Stimulated activated CD4-positive, alpha-beta T cell treated with anti-CD3 and anti-CD28 coated beads, Interleukin-4, amount 100 ng/mL, for 1 hour (primary cell): ENCODE results near the gene SORCS1.
"Not testable (repeated sequence)": the region's sequence is repeated elsewhere in the genome, so short reads cannot be mapped to it uniquely, and the experiment has no call there.

Experiments used
- DNase-seq: peaks from one replicate; pipeline ENCODE4 v3.0.0-alpha.2; 2020

SORCS1 gene

DNA sequence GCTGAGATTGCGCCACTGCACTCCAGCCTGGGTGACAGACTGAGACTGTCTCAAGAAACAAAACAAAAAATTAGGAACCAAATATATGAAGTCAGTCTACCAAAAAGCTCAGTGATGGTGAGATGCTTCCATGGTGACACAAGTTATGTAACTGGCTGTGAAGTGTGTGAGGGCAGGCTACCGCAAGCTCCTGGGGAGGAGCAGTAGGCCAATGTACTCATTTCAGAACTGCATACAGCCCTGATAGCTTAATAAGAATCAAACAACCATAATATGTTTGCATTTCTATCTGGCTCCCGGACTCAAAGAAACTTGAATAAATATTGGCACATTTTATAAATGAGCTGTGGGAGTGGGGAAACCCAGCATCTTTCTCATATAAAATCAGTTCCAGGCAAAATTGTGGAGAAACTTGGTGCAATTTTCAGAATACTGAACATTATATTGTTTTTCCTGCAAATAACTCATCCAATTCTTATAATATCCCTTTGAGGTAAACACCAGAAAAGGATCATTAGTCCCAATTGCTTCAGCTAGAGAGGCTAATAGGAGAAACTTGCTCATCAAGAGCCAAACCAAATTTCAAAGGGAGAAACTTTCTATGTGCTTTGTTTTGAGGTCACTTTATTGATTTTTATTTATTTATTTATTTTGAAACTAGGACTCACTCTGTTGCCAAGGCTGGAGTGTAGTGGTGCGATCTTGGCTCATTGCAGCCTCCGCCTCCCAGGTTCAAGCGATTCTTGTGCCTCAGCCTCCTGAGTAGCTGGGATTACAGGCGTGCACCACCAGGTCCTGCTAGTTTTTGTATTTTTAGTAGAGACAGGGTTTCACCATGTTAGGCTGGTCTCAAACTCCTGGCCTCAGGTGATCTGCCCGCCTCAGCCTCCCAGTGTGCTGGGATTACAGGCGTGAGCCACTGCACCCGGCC is 127.0 kb downstream of the SORCS1 start:
- DNase-seq: no peak

GRCh38 chr10:107033799-107034422 is 130.6 kb downstream of the SORCS1 start:
- DNase-seq: no peak

- DNase-seq: no peak
Observed at GRCh38 chr10:107032700-107033401, 131.7 kb downstream of the SORCS1 start.

- no peak for DNase-seq
Observed at GRCh38 chr10:107031931-107032699, 132.4 kb downstream of the SORCS1 start.

GRCh38 chr10:107028236-107028635 is 136.3 kb downstream of the SORCS1 start:
- DNase-seq: no peak

DNA sequence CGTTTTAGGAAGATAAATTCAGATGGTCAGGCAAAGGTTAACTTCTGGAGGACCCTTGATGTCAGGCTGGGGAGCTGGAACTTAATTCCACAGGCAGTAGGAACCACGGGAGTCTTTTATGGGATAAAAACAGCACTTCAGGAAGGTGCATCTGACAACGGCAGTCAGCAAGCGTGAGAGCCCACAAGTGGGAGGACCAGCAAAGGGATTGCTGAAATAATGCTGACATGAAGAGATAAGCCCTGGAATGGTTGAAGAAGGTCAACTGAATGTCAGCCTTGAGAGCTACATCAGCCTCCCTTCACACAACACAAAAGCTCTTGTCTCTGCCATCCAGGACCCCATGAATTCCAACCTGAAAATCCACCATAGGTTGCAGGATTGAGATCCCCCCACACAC is 138.8 kb downstream of the SORCS1 start:
- no peak for DNase-seq

DNA sequence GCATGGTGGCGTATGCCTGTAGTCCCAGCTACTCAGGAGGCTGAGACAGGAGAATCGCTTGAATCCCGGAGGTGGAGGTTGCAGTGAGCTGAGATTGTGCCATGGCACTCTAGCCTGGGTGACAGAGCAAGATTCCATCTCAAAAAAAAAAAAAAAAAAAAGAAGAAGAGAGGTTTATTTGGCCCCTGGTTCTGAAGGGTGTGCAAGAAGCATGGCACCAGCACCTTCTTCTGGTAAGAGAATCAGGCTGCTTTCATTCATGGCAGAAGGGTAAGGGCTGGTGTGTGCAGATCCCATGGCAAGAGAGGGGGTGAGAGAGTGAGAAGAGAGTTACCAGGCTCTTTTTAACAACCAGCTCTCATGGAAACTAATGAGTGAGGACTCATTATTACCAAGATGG is 140.5 kb downstream of the SORCS1 start:
- not testable (repeated sequence) for DNase-seq

DNA sequence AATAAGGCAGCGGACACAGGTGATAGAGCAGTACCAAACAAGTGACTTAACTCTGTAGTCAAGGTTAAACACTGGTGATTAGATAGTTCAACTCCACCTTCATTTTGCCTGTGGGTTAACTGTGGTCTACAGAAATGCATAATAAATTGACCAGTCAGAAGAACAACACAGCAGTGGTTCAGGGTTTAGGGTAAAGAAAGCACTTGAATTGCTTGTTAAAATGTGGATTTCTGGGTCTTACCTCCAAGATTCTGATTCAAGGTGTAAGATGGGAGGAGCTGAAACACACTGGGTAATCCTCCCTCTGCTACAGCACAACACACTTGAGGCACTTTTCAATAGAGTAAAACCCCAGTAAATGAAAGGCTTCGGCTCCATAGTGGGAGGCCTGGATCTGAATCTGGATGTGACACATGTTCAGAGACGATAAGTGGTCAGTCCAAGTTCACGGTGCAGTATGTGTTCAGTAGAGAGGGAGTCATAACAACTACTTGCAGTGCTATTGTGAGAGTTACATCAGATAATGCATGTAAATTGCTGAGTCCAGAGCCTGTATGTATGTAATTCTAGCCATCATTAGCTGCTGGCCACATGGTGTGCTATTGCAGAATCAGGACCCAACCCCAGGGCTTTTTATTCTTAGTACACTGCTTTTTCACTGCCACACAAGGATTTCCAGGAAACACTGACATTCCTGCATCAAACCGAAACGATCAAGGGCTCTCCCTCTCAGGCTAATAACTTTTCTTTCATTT is 141.7 kb downstream of the SORCS1 start:
- DNase-seq: no peak

- DNase-seq: no peak
Observed at GRCh38 chr10:107019154-107019553, 145.4 kb downstream of the SORCS1 start.

DNA sequence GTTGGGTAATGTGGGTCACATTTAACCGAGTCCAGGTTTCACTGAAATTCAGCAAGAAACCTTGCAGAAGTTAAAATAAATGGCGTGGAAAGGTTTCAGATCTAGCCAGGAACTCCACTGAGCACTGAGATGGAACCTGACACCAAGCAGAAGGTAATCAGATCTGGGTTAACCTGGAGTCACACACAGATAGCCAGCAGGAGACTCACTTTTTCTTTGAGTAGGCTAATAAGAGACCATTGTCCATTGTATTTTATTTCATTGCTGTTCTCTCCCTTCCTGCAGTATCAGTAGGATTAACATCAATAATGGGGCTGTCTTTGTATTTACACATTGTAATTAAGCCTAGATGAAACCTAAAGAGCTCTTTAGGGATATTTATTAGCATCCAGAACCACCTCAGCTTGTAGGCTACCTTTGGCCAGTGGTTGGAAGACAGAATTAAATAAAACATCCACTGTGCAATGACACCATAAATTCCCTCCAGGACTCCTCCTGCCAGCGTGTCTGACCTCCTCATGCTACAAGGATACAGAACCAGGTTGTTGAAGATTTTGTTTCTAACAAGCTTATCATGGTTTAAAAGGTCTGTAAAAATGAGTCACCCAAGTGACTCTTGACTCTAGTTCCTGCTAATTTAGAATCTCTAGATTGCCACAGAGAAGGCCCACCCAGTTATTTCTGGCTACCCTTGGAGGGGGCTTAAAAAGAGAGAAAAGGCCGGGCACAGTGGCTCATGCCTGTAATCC is 151.1 kb downstream of the SORCS1 start:
- DNase-seq: no peak

- DNase-seq: no peak
Observed at GRCh38 chr10:107011992-107012391, 152.5 kb downstream of the SORCS1 start.

DNA sequence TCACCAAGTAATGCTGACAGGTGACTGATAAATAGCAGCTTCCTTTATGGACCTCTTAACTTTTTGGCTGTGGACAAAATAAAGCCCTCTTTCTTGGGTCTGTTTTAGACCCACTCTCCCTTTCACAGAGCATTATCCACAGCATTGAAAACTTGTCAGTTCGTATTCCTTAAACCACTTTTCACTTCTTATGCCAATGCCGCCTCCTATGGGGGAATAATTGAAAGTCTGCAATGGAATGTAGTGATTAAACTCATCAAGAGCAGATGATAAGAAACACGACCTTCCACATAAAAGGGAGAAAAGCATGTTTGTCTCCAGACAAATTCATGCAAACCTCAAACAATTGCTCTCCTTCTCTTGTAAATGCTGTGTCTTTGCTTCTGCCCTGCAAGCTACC is 153.4 kb downstream of the SORCS1 start:
- DNase-seq: no peak

- DNase-seq: no peak
Observed at GRCh38 chr10:107010531-107010930, 154.0 kb downstream of the SORCS1 start.

GRCh38 chr10:107004362-107004761 is 160.1 kb downstream of the SORCS1 start:
- DNase-seq: no peak

DNA sequence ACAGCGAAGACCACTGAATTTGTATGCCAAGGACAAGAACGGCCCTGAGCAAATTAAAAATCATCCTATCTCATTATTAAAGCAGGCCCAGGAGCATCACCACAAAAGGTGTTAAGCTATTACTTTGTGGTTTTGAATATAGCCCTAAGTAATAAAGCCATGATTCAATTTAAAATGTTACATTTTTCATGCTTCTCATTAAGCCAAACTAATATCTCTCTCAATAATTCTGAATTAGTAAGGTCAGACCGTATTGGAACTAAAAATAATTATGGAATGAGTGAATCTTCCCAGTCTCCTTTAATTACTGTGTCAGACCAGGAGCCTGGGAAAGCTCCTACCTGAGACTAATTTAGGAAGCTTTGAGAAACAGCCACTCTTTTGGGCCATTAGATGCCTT is 162.4 kb downstream of the SORCS1 start:
- DNase-seq: no peak

DNA sequence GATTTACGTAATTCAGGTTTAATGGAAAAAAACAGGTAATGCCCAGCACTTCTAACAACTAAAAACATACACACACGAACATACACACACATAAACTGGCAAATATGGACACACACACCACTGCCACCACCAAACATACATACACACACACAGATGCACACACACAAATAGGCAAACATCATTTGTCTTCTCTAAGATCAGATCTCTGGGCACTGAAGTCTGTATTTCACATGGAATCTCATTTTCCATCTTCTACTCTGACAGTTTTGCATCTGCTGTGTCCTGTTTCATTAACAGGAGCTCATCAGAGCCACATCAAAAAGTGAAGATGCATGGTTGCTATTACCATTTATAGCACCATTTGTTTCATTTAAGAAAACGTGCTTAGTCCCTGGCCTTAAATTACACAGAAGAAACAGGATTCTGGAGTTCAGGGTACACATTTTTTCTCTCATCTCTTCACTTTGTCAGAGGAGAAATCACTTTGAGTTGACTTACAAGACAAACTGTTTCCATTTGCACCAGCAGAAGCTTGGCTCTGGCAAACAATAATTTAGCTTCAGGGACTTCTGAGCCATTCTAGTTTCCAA is 165.3 kb downstream of the SORCS1 start:
- no peak for DNase-seq

- DNase-seq: no peak
Observed at GRCh38 chr10:106997721-106998120, 166.8 kb downstream of the SORCS1 start.

DNA sequence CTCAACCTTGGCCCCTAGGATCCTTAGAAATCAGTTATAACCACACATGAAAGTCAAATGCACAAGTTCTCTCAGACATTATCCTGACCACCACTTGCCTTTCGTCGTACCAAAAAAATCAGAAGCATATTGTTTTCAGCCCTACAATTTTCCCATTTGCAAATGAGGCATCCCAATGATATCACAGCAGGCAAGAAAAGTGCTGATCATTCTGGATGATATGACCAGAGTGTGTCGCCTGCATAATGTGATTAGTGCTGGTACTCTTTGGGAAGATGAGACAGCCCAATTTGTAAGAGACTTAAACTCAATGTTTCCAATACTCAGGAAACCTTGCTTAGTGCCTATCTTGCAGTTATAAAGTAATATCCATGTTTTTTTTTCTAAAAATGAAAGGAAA is 168.0 kb downstream of the SORCS1 start:
- no peak for DNase-seq

DNA sequence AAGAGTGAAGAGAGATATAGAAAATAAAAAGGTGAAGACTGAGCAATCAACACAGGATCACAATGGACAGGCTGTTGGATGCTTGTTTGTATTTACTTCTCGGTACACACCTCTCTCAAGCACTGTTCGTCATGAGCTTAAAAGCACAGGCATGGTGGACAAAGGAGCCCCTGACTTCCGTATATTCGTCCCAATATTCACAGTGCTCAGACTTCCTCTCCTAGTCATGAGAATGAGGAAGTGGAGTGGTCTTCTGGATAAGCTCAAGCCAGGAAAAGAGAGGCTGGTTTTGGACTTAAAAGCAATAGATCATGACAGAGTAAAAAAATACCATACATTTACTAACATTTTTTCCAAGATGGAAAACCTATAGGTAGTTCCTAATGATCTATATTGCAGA is 172.5 kb downstream of the SORCS1 start:
- DNase-seq: no peak

DNA sequence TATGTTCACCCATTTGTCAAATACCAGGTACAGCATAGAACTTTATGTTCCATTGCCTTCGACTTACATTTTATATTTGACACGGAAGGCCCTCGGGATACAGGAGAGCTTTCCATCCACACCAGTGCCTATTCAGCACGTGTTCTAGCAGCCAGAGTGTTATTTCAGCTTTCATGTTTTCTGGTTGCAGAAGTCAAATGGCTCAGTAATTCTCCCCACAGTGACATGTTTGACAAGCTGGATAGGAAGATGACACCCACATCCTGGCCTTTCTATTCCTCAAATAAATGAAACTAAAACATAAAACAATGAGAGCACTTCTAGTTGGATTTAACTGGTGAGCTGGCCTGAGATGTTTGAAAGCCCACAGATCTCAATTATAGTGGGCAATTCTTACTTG is 173.4 kb downstream of the SORCS1 start:
- no peak for DNase-seq

- DNase-seq: no peak
Observed at GRCh38 chr10:106987362-106987761, 177.1 kb downstream of the SORCS1 start.
